ENCODE results near the gene SHISA7. TPM values are rescaled to one million over a fixed set of nuclear protein-coding genes. Genes with fewer than 3 reads are reported as not detected.

SHISA7 gene
- total RNA-seq, 1 donor from 2014 or later = 0.22 TPM

GRCh38 chr19:55436847-55437246, 6.3 kb downstream of the SHISA7 start:
- DNase-seq (ENCODE audit: extremely low spot score, unreplicated experiment) = no peak
- H3K9me3 Mint-ChIP-seq = no peaks in the 10 kb centered on the region
- TF ChIP-seq CTCF (conservative IDR thresholded peaks at IDR 0.05) = no peak
- no peak overlapping the region for H3K27ac Mint-ChIP-seq
- H3K4me3 Mint-ChIP-seq = no peak overlapping the region
- peaks cover 8% of the 10 kb centered on the region for H3K36me3 Mint-ChIP-seq
- peaks cover 45% of the 10 kb centered on the region for H3K27me3 Mint-ChIP-seq
- peaks cover 16% of the 10 kb centered on the region for H3K4me1 Mint-ChIP-seq (ENCODE audit: unreplicated experiment)

- Mint-ChIP-seq H3K9me3 (no peaks in the 10 kb centered on the region), H3K4me1 (ENCODE audit: unreplicated experiment) (peaks cover 6% of the 10 kb centered on the region), H3K36me3 (no peaks in the 10 kb centered on the region), H3K27ac (no peak overlapping the region), H3K4me3 (no peak overlapping the region), H3K27me3 (peaks cover 35% of the 10 kb centered on the region)
- no peak for DNase-seq (ENCODE audit: extremely low spot score, unreplicated experiment)
- no peak for TF ChIP-seq CTCF (conservative IDR thresholded peaks at IDR 0.05)
These were observed 8.1 kb downstream of the SHISA7 start for GRCh38 chr19:55435020-55435419.

GRCh38 chr19:55434356-55434919, 8.7 kb downstream of the SHISA7 start:
- H3K9me3 Mint-ChIP-seq = no peaks in the 10 kb centered on the region
- H3K36me3 Mint-ChIP-seq = no peaks in the 10 kb centered on the region
- H3K27me3 Mint-ChIP-seq = peaks cover 32% of the 10 kb centered on the region
- H3K4me1 Mint-ChIP-seq (ENCODE audit: unreplicated experiment) = peaks cover 6% of the 10 kb centered on the region
- no peak for TF ChIP-seq CTCF (conservative IDR thresholded peaks at IDR 0.05)
- DNase-seq (ENCODE audit: extremely low spot score, unreplicated experiment) = no peak
- no peak overlapping the region for H3K4me3 Mint-ChIP-seq
- no peak overlapping the region for H3K27ac Mint-ChIP-seq

- TF ChIP-seq CTCF (conservative IDR thresholded peaks at IDR 0.05) = no peak
- Mint-ChIP-seq H3K9me3 (no peaks in the 10 kb centered on the region), H3K4me3 (no peak overlapping the region), H3K36me3 (no peaks in the 10 kb centered on the region), H3K27ac (no peak overlapping the region), H3K4me1 (ENCODE audit: unreplicated experiment) (peaks cover 6% of the 10 kb centered on the region), H3K27me3 (peaks cover 28% of the 10 kb centered on the region)
- no peak for DNase-seq (ENCODE audit: extremely low spot score, unreplicated experiment)
These were observed 9.8 kb downstream of the SHISA7 start for GRCh38 chr19:55433292-55433691.

- Mint-ChIP-seq H3K9me3 (no peaks in the 10 kb centered on the region), H3K4me3 (no peak overlapping the region), H3K27ac (no peak overlapping the region)
These were observed 10.7 kb downstream of the SHISA7 start for GRCh38 chr19:55432241-55432959.

More at GRCh38 chr19:55432241-55432959, 10.7 kb downstream of the SHISA7 start:
- Mint-ChIP-seq H3K27me3 (peaks cover 28% of the 10 kb centered on the region), H3K36me3 (no peaks in the 10 kb centered on the region), H3K4me1 (ENCODE audit: unreplicated experiment) (peaks cover 5% of the 10 kb centered on the region)
- TF ChIP-seq CTCF (conservative IDR thresholded peaks at IDR 0.05) = no peak
- DNase-seq (ENCODE audit: extremely low spot score, unreplicated experiment) = no peak
